Adrenal gland (tissue), 5 donors: ENCODE data around the gene C1QTNF5.

Experiments used
- CTCF ChIP-seq, 6 experiments: fragments of 450-650 bp in 4 of 6; fragments of 200-600 bp in 2 of 6; sonication (generic) in 1 of 6; IDR thresholded peaks; 1 replicate in 5 of 6; 2 replicates in 1 of 6; pipeline versions ENCODE4 v1.5.1 to v1.8.0; 2016 to 2021; ENCODE audit warnings: antibody characterized with exemption in 6 of 6, mild to moderate bottlenecking in 2 of 6, moderate library complexity in 1 of 6
- POLR2A ChIP-seq, 2 donors: fragments of 450-650 bp; IDR thresholded peaks; one replicate each; pipeline ENCODE4 v1.6.1; 2017; ENCODE audit warnings: antibody characterized with exemption in 2 of 2, mild to moderate bottlenecking in 2 of 2, moderate library complexity in 1 of 2
- donor health status: DM: no; HTN: no; CAD: no.

GRCh38 chr11:119350302-119350701 lies 9.6 kb upstream of the C1QTNF5 start:
- no peak for TF ChIP-seq POLR2A (IDR thresholded peaks at IDR 0.05)
- TF ChIP-seq CTCF (IDR thresholded peaks at IDR 0.05) = no peak
